GM19468 (cell line): ENCODE measurements around the gene CEP44.
"Not testable (repeated sequence)": the region's sequence is repeated elsewhere in the genome, so short reads cannot be mapped to it uniquely, and the experiment has no call there.

ENCODE experiments used
- ATAC-seq: cut with Tn5 transposase; IDR thresholded peaks from one replicate; pipeline ENCODE4 v1.9.1; 2021; ENCODE audit warnings: mild to moderate bottlenecking, moderate library complexity, moderate number of reproducible peaks; ENCODE audit not compliant: unreplicated experiment; ENCODE audit errors: extremely low read depth

The CEP44 gene

GRCh38 chr4:174380206-174380605, 96.5 kb downstream of the CEP44 start:
- ATAC-seq = not testable (repeated sequence)

GRCh38 chr4:174380699-174381439, 97.2 kb downstream of the CEP44 start:
- no peak for ATAC-seq

GRCh38 chr4:174381440-174381800, 97.7 kb downstream of the CEP44 start:
- ATAC-seq = no peak
